Peyer's patch (tissue), 4 donors: ENCODE data around the gene THOC5.

ENCODE experiments used
- CTCF ChIP-seq, 6 experiments: fragments of 450-650 bp in 4 of 6; fragments of 200-600 bp in 2 of 6; sonication (generic) in 1 of 6; IDR thresholded peaks; one replicate each; pipeline ENCODE4 v1.5.1; 2017 to 2019; ENCODE audit warnings: antibody characterized with exemption in 6 of 6, mild to moderate bottlenecking in 3 of 6, moderate library complexity in 1 of 6
- POLR2A ChIP-seq, 2 donors: fragments of 450-650 bp; IDR thresholded peaks; one replicate each; pipeline ENCODE4 v1.5.1; 2017; ENCODE audit warnings: antibody characterized with exemption in 2 of 2, mild to moderate bottlenecking in 2 of 2, moderate library complexity in 2 of 2

GRCh38 chr22:29470159-29470855, 83.2 kb downstream of the THOC5 start:
- TF ChIP-seq CTCF (IDR thresholded peaks at IDR 0.05) (peak; percentile 61 to 84 (median 70)), POLR2A (IDR thresholded peaks at IDR 0.05) (no peak)
